ENCODE measurements around the gene RTN4.

The RTN4 gene

GRCh38 chr2:54947136-54947535 lies 103.1 kb downstream of the RTN4 start:
- Histone ChIP-seq H3K9me3 (ENCODE audit: control insufficient read depth, low read length) (no peaks in the 10 kb centered on the region), H3K27ac (ENCODE audit: insufficient read depth, low read length, poor library complexity, severe bottlenecking) (no peak overlapping the region), H3K36me3 (ENCODE audit: control insufficient read depth, insufficient read depth, low read length) (no peaks in the 10 kb centered on the region), H3K4me3 (ENCODE audit: insufficient read depth, low read depth, low read length, poor library complexity, severe bottlenecking) (no peak overlapping the region), H3K27me3 (replicated peaks; ENCODE audit: control insufficient read depth, insufficient read depth, low read length, poor library complexity, severe bottlenecking) (no peaks in the 10 kb centered on the region), H3K4me1 (ENCODE audit: control insufficient read depth, insufficient read depth, low read length, poor library complexity, severe bottlenecking) (peaks cover 8% of the 10 kb centered on the region)
- no peak for DNase-seq

GRCh38 chr2:54946220-54946805 lies 103.9 kb downstream of the RTN4 start:
- Histone ChIP-seq H3K27me3 (replicated peaks; ENCODE audit: control insufficient read depth, insufficient read depth, low read length, poor library complexity, severe bottlenecking) (no peaks in the 10 kb centered on the region), H3K4me3 (ENCODE audit: insufficient read depth, low read depth, low read length, poor library complexity, severe bottlenecking) (no peak overlapping the region), H3K9me3 (ENCODE audit: control insufficient read depth, low read length) (no peaks in the 10 kb centered on the region), H3K36me3 (ENCODE audit: control insufficient read depth, insufficient read depth, low read length) (no peaks in the 10 kb centered on the region), H3K4me1 (ENCODE audit: control insufficient read depth, insufficient read depth, low read length, poor library complexity, severe bottlenecking) (peaks cover 8% of the 10 kb centered on the region), H3K27ac (ENCODE audit: insufficient read depth, low read length, poor library complexity, severe bottlenecking) (no peak overlapping the region)
- no peak for DNase-seq

- H3K27me3 ChIP-seq (replicated peaks; ENCODE audit: control insufficient read depth, insufficient read depth, low read length, poor library complexity, severe bottlenecking), result no peaks in the 10 kb centered on the region
- H3K36me3 ChIP-seq (ENCODE audit: control insufficient read depth, insufficient read depth, low read length), result no peaks in the 10 kb centered on the region
- H3K9me3 ChIP-seq (ENCODE audit: control insufficient read depth, low read length), result no peaks in the 10 kb centered on the region
- no peak overlapping the region for H3K27ac ChIP-seq (ENCODE audit: insufficient read depth, low read length, poor library complexity, severe bottlenecking)
- H3K4me3 ChIP-seq (ENCODE audit: insufficient read depth, low read depth, low read length, poor library complexity, severe bottlenecking), result no peak overlapping the region
- H3K4me1 ChIP-seq (ENCODE audit: control insufficient read depth, insufficient read depth, low read length, poor library complexity, severe bottlenecking), result peaks cover 8% of the 10 kb centered on the region
- DNase-seq, result no peak
Measured at GRCh38 chr2:54945391-54946219, 104.6 kb downstream of the RTN4 start.

- Histone ChIP-seq H3K36me3 (ENCODE audit: control insufficient read depth, insufficient read depth, low read length) (no peaks in the 10 kb centered on the region), H3K27ac (ENCODE audit: insufficient read depth, low read length, poor library complexity, severe bottlenecking) (no peak overlapping the region), H3K4me3 (ENCODE audit: insufficient read depth, low read depth, low read length, poor library complexity, severe bottlenecking) (no peak overlapping the region), H3K9me3 (ENCODE audit: control insufficient read depth, low read length) (no peaks in the 10 kb centered on the region), H3K27me3 (replicated peaks; ENCODE audit: control insufficient read depth, insufficient read depth, low read length, poor library complexity, severe bottlenecking) (no peaks in the 10 kb centered on the region), H3K4me1 (ENCODE audit: control insufficient read depth, insufficient read depth, low read length, poor library complexity, severe bottlenecking) (peaks cover 8% of the 10 kb centered on the region)
- DNase-seq, result no peak
Measured at GRCh38 chr2:54944724-54945326, 105.4 kb downstream of the RTN4 start.

- peaks cover 8% of the 10 kb centered on the region for H3K4me1 ChIP-seq (ENCODE audit: control insufficient read depth, insufficient read depth, low read length, poor library complexity, severe bottlenecking)
- H3K36me3 ChIP-seq (ENCODE audit: control insufficient read depth, insufficient read depth, low read length), result no peaks in the 10 kb centered on the region
- no peak overlapping the region for H3K4me3 ChIP-seq (ENCODE audit: insufficient read depth, low read depth, low read length, poor library complexity, severe bottlenecking)
- H3K9me3 ChIP-seq (ENCODE audit: control insufficient read depth, low read length), result no peaks in the 10 kb centered on the region
- no peak overlapping the region for H3K27ac ChIP-seq (ENCODE audit: insufficient read depth, low read length, poor library complexity, severe bottlenecking)
- no peak for DNase-seq
- no peaks in the 10 kb centered on the region for H3K27me3 ChIP-seq (replicated peaks; ENCODE audit: control insufficient read depth, insufficient read depth, low read length, poor library complexity, severe bottlenecking)
Measured at GRCh38 chr2:54942373-54942772, 107.9 kb downstream of the RTN4 start.

GRCh38 chr2:54941248-54941984 lies 108.8 kb downstream of the RTN4 start:
- no peak for DNase-seq
- Histone ChIP-seq H3K9me3 (ENCODE audit: control insufficient read depth, low read length) (no peaks in the 10 kb centered on the region), H3K27ac (ENCODE audit: insufficient read depth, low read length, poor library complexity, severe bottlenecking) (no peak overlapping the region), H3K4me1 (ENCODE audit: control insufficient read depth, insufficient read depth, low read length, poor library complexity, severe bottlenecking) (peaks cover 8% of the 10 kb centered on the region), H3K4me3 (ENCODE audit: insufficient read depth, low read depth, low read length, poor library complexity, severe bottlenecking) (no peak overlapping the region), H3K27me3 (replicated peaks; ENCODE audit: control insufficient read depth, insufficient read depth, low read length, poor library complexity, severe bottlenecking) (no peaks in the 10 kb centered on the region), H3K36me3 (ENCODE audit: control insufficient read depth, insufficient read depth, low read length) (no peaks in the 10 kb centered on the region)

- H3K27me3 ChIP-seq (replicated peaks; ENCODE audit: control insufficient read depth, insufficient read depth, low read length, poor library complexity, severe bottlenecking), result no peaks in the 10 kb centered on the region
- no peaks in the 10 kb centered on the region for H3K36me3 ChIP-seq (ENCODE audit: control insufficient read depth, insufficient read depth, low read length)
- no peak overlapping the region for H3K4me3 ChIP-seq (ENCODE audit: insufficient read depth, low read depth, low read length, poor library complexity, severe bottlenecking)
- no peak for DNase-seq
- peaks cover 8% of the 10 kb centered on the region for H3K4me1 ChIP-seq (ENCODE audit: control insufficient read depth, insufficient read depth, low read length, poor library complexity, severe bottlenecking)
- H3K9me3 ChIP-seq (ENCODE audit: control insufficient read depth, low read length), result no peaks in the 10 kb centered on the region
- no peak overlapping the region for H3K27ac ChIP-seq (ENCODE audit: insufficient read depth, low read length, poor library complexity, severe bottlenecking)
Measured at GRCh38 chr2:54940723-54941122, 109.5 kb downstream of the RTN4 start.

GRCh38 chr2:54939446-54940118 lies 110.7 kb downstream of the RTN4 start:
- no peaks in the 10 kb centered on the region for H3K36me3 ChIP-seq (ENCODE audit: control insufficient read depth, insufficient read depth, low read length)
- no peaks in the 10 kb centered on the region for H3K27me3 ChIP-seq (replicated peaks; ENCODE audit: control insufficient read depth, insufficient read depth, low read length, poor library complexity, severe bottlenecking)
- no peak overlapping the region for H3K27ac ChIP-seq (ENCODE audit: insufficient read depth, low read length, poor library complexity, severe bottlenecking)
- H3K9me3 ChIP-seq (ENCODE audit: control insufficient read depth, low read length), result no peaks in the 10 kb centered on the region
- peaks cover 8% of the 10 kb centered on the region for H3K4me1 ChIP-seq (ENCODE audit: control insufficient read depth, insufficient read depth, low read length, poor library complexity, severe bottlenecking)
- H3K4me3 ChIP-seq (ENCODE audit: insufficient read depth, low read depth, low read length, poor library complexity, severe bottlenecking), result no peak overlapping the region
- no peak for DNase-seq

GRCh38 chr2:54936766-54937165 lies 113.5 kb downstream of the RTN4 start:
- H3K27ac ChIP-seq (ENCODE audit: insufficient read depth, low read length, poor library complexity, severe bottlenecking), result no peak overlapping the region
- no peaks in the 10 kb centered on the region for H3K4me1 ChIP-seq (ENCODE audit: control insufficient read depth, insufficient read depth, low read length, poor library complexity, severe bottlenecking)
- DNase-seq, result no peak
- no peaks in the 10 kb centered on the region for H3K27me3 ChIP-seq (replicated peaks; ENCODE audit: control insufficient read depth, insufficient read depth, low read length, poor library complexity, severe bottlenecking)
- no peak overlapping the region for H3K4me3 ChIP-seq (ENCODE audit: insufficient read depth, low read depth, low read length, poor library complexity, severe bottlenecking)
- H3K9me3 ChIP-seq (ENCODE audit: control insufficient read depth, low read length), result no peaks in the 10 kb centered on the region
- no peaks in the 10 kb centered on the region for H3K36me3 ChIP-seq (ENCODE audit: control insufficient read depth, insufficient read depth, low read length)

All from effector memory CD4-positive, alpha-beta T cell (primary cell).